ENCODE data around the gene KDM4B. TPM values are rescaled to one million over a fixed set of nuclear protein-coding genes. Genes with fewer than 3 reads are reported as not detected.

KDM4B gene
- total RNA-seq = 202 and 205 TPM in 2 replicates
- 63.0 TPM for total RNA-seq (2013)
- 61.7 and 75.5 TPM in 2 replicates for polyA plus RNA-seq
- polyA minus RNA-seq = 177 and 185 TPM in 2 replicates

- TF ChIP-seq CTCF (IDR thresholded peaks at IDR 0.05) (no peak), EZH2 (IDR thresholded peaks at IDR 0.05; ENCODE audit: borderline replicate concordance, insufficient read depth, low read depth, low read length, poor library complexity, severe bottlenecking) (no peak)
- ChIA-PET POLR2A (interaction anchor here (0.5 to 1.3 kb wide), 7 partner anchors 52 to 722 kb away, joined by 3 to 7 read pairs (median 5); partner anchors contain the start of gene PLIN3), CTCF (interaction anchor here (0.9 to 1.8 kb wide), 13 partner anchors 9 to 332 kb away, joined by 3 to 9 read pairs (median 4); partner anchors contain the start of gene PLIN3)
- Histone ChIP-seq H3K27ac (ENCODE audit: low read length in 2 of 2) (peak within 1 kb of the TSS; percentile 56 to 58), H3K27me3 (replicated peaks in 1 of 4; ENCODE audit: control extremely low read depth in 1 of 4, control insufficient read depth in 3 of 4, insufficient read depth in 4 of 4, low read length in 3 of 4) (no peaks in the 10 kb centered on the region), H2AFZ (ENCODE audit: insufficient read depth, low read depth, low read length, poor library complexity, severe bottlenecking) (peak within 1 kb of the TSS; percentile 72), H4K20me1 (ENCODE audit: control insufficient read depth, insufficient read depth, low read length, poor library complexity, severe bottlenecking) (peaks cover 40% of the 10 kb centered on the region), H3K9ac (ENCODE audit: low read length) (peak within 1 kb of the TSS; percentile 59), H3K9me3 (ENCODE audit: control extremely low read depth in 1 of 3, control insufficient read depth in 2 of 3, insufficient read depth in 1 of 3, low read length in 2 of 3) (no peaks in the 10 kb centered on the region), H3K4me2 (replicated peaks; ENCODE audit: low read depth, low read length, poor library complexity, severe bottlenecking) (peak within 1 kb of the TSS; percentile 84), H3K4me3 (ENCODE audit: control extremely low read depth in 1 of 5, extremely low read depth in 1 of 5, insufficient read depth in 1 of 5, low read depth in 2 of 5, low read length in 4 of 5) (peak within 1 kb of the TSS; percentile 41 to 67 (median 56)), H3K36me3 (replicated peaks in 1 of 2; ENCODE audit: control extremely low read depth in 1 of 2, control insufficient read depth in 1 of 2, extremely low read depth in 1 of 2, insufficient read depth in 2 of 2, low read length in 1 of 2) (no peaks in the 10 kb centered on the region), H3K4me1 (ENCODE audit: control insufficient read depth in 2 of 2, insufficient read depth in 2 of 2, low read length in 2 of 2) (peaks cover 27 to 34% of the 10 kb centered on the region in 2 donors), H3K79me2 (ENCODE audit: control insufficient read depth, insufficient read depth, low read length) (peaks cover 43% of the 10 kb centered on the region)
- WGBS (ENCODE audit: insufficient coverage) = 1% methylated on average over 96 of the region's 96 CpGs
- no peaks in the 10 kb centered on the region for H3K27me3 Mint-ChIP-seq
- DNase-seq = peak; percentile 100
- peaks cover 30% of the 10 kb centered on the region for H3K4me1 Mint-ChIP-seq
- peak within 1 kb of the TSS; percentile 89 for H3K4me3 Mint-ChIP-seq
- intact Hi-C loops (cut with micrococcal nuclease) = loop anchor here (1.0 to 5.0 kb wide), 6 partner anchors 52 to 934 kb away; partner anchors contain the start of genes FEM1A, NDUFA11, PLIN3 and VMAC
- H3K27ac Mint-ChIP-seq = peak within 1 kb of the TSS; percentile 92
- H3K9me3 Mint-ChIP-seq (ENCODE audit: insufficient read depth) = no peaks in the 10 kb centered on the region
- ATAC-seq (ENCODE audit: low read depth) = peak; percentile 89
These were observed at the start of gene KDM4B for GRCh38 chr19:4968462-4969291. Gene KDM4B, plus strand, starts transcription at chr19:4969113. Its CDS starts 63,778 bp downstream, at chr19:5032891.

Data from B cell (primary cell).